T-helper 2 cell treated with Interferon-gamma antibody and Interleukin-4, amounts not matched to agents 5 μg/mL and 100 μg/mL, for 36 hours (primary cell): ENCODE results near the gene NCBP2L.

Experiments
- DNase-seq: peaks from one replicate; pipeline ENCODE4 v3.0.0; 2021; ENCODE audit warnings: low spot score
- H3K27ac Mint-ChIP-seq: one replicate; pipeline ENCODE4 v1.8.0; 2021; ENCODE audit warnings: mild to moderate bottlenecking, mixed read lengths
- H3K27me3 Mint-ChIP-seq: one replicate; pipeline ENCODE4 v1.8.0; 2021; ENCODE audit warnings: low read depth, mixed read lengths
- H3K36me3 Mint-ChIP-seq: one replicate; pipeline ENCODE4 v1.8.0; 2021; ENCODE audit warnings: low read depth, mixed read lengths
- H3K4me1 Mint-ChIP-seq: one replicate; pipeline ENCODE4 v1.8.0; 2021; ENCODE audit warnings: low read depth, mixed read lengths
- H3K4me3 Mint-ChIP-seq: one replicate; pipeline ENCODE4 v1.8.0; 2022; ENCODE audit warnings: mild to moderate bottlenecking, moderate library complexity, mixed read lengths
- H3K9me3 Mint-ChIP-seq: one replicate; pipeline ENCODE4 v1.8.0; 2021; ENCODE audit warnings: mixed read lengths

Gene NCBP2L

GRCh38 chrX:107764845-107765608 is 12.5 kb upstream of the NCBP2L start:
- Mint-ChIP-seq H3K4me1 (no peaks in the 10 kb centered on the region), H3K27me3 (peaks cover 2% of the 10 kb centered on the region), H3K9me3 (no peaks in the 10 kb centered on the region), H3K4me3 (no peak overlapping the region), H3K27ac (no peak overlapping the region), H3K36me3 (no peaks in the 10 kb centered on the region)
- no peak for DNase-seq

- Mint-ChIP-seq H3K27me3 (peaks cover 6% of the 10 kb centered on the region), H3K27ac (no peak overlapping the region), H3K4me3 (no peak overlapping the region), H3K4me1 (no peaks in the 10 kb centered on the region), H3K9me3 (no peaks in the 10 kb centered on the region), H3K36me3 (no peaks in the 10 kb centered on the region)
- DNase-seq = no peak
Measured at GRCh38 chrX:107766470-107767150, 10.9 kb upstream of the NCBP2L start.

GRCh38 chrX:107768051-107768450 is 9.5 kb upstream of the NCBP2L start:
- Mint-ChIP-seq H3K4me3 (no peak overlapping the region), H3K9me3 (no peaks in the 10 kb centered on the region), H3K27ac (no peak overlapping the region), H3K4me1 (no peaks in the 10 kb centered on the region), H3K27me3 (peaks cover 8% of the 10 kb centered on the region), H3K36me3 (no peaks in the 10 kb centered on the region)
- DNase-seq = no peak

GRCh38 chrX:107769581-107770317 is 7.8 kb upstream of the NCBP2L start:
- no peaks in the 10 kb centered on the region for H3K9me3 Mint-ChIP-seq
- no peak for DNase-seq
- no peak overlapping the region for H3K27ac Mint-ChIP-seq
- H3K4me1 Mint-ChIP-seq = no peaks in the 10 kb centered on the region
- no peaks in the 10 kb centered on the region for H3K36me3 Mint-ChIP-seq
- H3K27me3 Mint-ChIP-seq = peaks cover 18% of the 10 kb centered on the region
- H3K4me3 Mint-ChIP-seq = no peak overlapping the region

GRCh38 chrX:107773206-107773605 is 4.3 kb upstream of the NCBP2L start:
- Mint-ChIP-seq H3K36me3 (no peaks in the 10 kb centered on the region), H3K27me3 (peaks cover 23% of the 10 kb centered on the region), H3K4me1 (peaks cover 9% of the 10 kb centered on the region), H3K9me3 (no peaks in the 10 kb centered on the region), H3K4me3 (no peak overlapping the region), H3K27ac (no peak overlapping the region)
- no peak for DNase-seq

- peaks cover 23% of the 10 kb centered on the region for H3K27me3 Mint-ChIP-seq
- peaks cover 9% of the 10 kb centered on the region for H3K4me1 Mint-ChIP-seq
Measured at GRCh38 chrX:107773906-107774435, 3.6 kb upstream of the NCBP2L start.

GRCh38 chrX:107775000-107775733 is 2.4 kb upstream of the NCBP2L start:
- DNase-seq = no peak
- Mint-ChIP-seq H3K36me3 (no peaks in the 10 kb centered on the region), H3K27me3 (peaks cover 23% of the 10 kb centered on the region), H3K9me3 (no peaks in the 10 kb centered on the region), H3K4me3 (peak overlapping the region; percentile 43), H3K27ac (no peak overlapping the region), H3K4me1 (peaks cover 9% of the 10 kb centered on the region)

More at GRCh38 chrX:107773906-107774435, 3.6 kb upstream of the NCBP2L start:
- H3K27ac Mint-ChIP-seq = no peak overlapping the region
- no peak for DNase-seq
- no peaks in the 10 kb centered on the region for H3K9me3 Mint-ChIP-seq
- H3K36me3 Mint-ChIP-seq = no peaks in the 10 kb centered on the region
- no peak overlapping the region for H3K4me3 Mint-ChIP-seq

- peak within 1 kb of the TSS; percentile 91 for H3K4me3 Mint-ChIP-seq
- peaks cover 9% of the 10 kb centered on the region for H3K4me1 Mint-ChIP-seq
- H3K27me3 Mint-ChIP-seq = peaks cover 20% of the 10 kb centered on the region
- peak within 1 kb of the TSS; percentile 31 for H3K27ac Mint-ChIP-seq
- DNase-seq = peak; percentile 40
- no peaks in the 10 kb centered on the region for H3K36me3 Mint-ChIP-seq
- H3K9me3 Mint-ChIP-seq = no peaks in the 10 kb centered on the region
Measured at GRCh38 chrX:107775734-107776511, 1.6 kb upstream of the NCBP2L start, which contains the start of gene TSC22D3. TSC22D3 (minus strand) TSS chrX:107775787; CDS start chrX:107775419, 368 bp downstream.

- Mint-ChIP-seq H3K9me3 (no peaks in the 10 kb centered on the region), H3K27me3 (peaks cover 20% of the 10 kb centered on the region), H3K36me3 (no peaks in the 10 kb centered on the region), H3K27ac (peak overlapping the region; percentile 31), H3K4me3 (peak overlapping the region; percentile 91), H3K4me1 (peaks cover 9% of the 10 kb centered on the region)
- peak; percentile 73 for DNase-seq
Measured at GRCh38 chrX:107776649-107777535, 641 bp upstream of the NCBP2L start.

GRCh38 chrX:107780525-107780924 is 3.0 kb downstream of the NCBP2L start:
- no peak for DNase-seq
- Mint-ChIP-seq H3K4me3 (no peak overlapping the region), H3K36me3 (no peaks in the 10 kb centered on the region), H3K27ac (no peak overlapping the region), H3K9me3 (no peaks in the 10 kb centered on the region), H3K4me1 (peaks cover 9% of the 10 kb centered on the region), H3K27me3 (peaks cover 3% of the 10 kb centered on the region)

- Mint-ChIP-seq H3K27me3 (peaks cover 11% of the 10 kb centered on the region), H3K4me3 (no peak overlapping the region), H3K27ac (no peak overlapping the region), H3K4me1 (no peaks in the 10 kb centered on the region), H3K9me3 (no peaks in the 10 kb centered on the region), H3K36me3 (no peaks in the 10 kb centered on the region)
- DNase-seq = no peak
Measured at GRCh38 chrX:107787827-107788226, 10.3 kb downstream of the NCBP2L start.

- H3K4me3 Mint-ChIP-seq = no peak overlapping the region
- H3K27me3 Mint-ChIP-seq = peaks cover 4% of the 10 kb centered on the region
- H3K27ac Mint-ChIP-seq = no peak overlapping the region
- H3K36me3 Mint-ChIP-seq = no peaks in the 10 kb centered on the region
- no peak for DNase-seq
- no peaks in the 10 kb centered on the region for H3K9me3 Mint-ChIP-seq
- H3K4me1 Mint-ChIP-seq = no peaks in the 10 kb centered on the region
Measured at GRCh38 chrX:107804427-107804826, 26.9 kb downstream of the NCBP2L start.
